ENCODE data around the gene MBP.

GRCh38 chr18:77164763-77165485 lies 32.3 kb upstream of the MBP start:
- TF ChIP-seq CTCF (conservative IDR thresholded peaks at IDR 0.05) (no peak), ZFX (IDR thresholded peaks at IDR 0.05) (no peak)

Measured in C4-2B (cell line).